ENCODE results near the gene ATG2B. TPM values are rescaled to one million over a fixed set of nuclear protein-coding genes. Genes with fewer than 3 reads are reported as not detected.

ATG2B gene
- total and polyA plus RNA-seq, 9 of the 15 experiments (the other 6 are each of a cell fraction or from before 2014, with no cell fraction given) = 0.83 to 12.9 (median 8.7) TPM

DNA sequence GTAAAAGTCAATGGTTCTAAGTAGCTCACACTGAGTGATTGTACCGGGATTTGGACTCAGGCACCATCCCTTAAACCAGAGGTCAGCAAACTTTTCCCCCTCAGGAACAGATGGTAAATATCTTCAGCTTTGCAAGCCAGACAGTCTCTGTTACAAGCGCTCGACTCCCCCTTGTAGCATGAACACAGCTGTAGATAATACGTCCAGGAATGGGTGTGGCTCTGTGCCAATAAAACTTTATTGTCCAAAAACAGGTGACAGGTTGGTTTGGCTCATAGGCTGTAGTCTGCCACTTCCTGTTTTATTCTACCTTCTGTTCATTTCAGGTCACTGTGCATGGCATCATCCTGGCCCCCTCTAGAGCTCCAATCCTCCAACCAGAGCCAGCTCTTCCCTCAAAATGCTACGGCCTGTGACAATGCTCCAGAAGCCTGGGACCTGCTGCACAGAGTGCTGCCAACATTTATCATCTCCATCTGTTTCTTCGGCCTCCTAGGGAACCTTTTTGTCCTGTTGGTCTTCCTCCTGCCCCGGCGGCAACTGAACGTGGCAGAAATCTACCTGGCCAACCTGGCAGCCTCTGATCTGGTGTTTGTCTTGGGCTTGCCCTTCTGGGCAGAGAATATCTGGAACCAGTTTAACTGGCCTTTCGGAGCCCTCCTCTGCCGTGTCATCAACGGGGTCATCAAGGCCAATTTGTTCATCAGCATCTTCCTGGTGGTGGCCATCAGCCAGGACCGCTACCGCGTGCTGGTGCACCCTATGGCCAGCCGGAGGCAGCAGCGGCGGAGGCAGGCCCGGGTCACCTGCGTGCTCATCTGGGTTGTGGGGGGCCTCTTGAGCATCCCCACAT is 99.6 kb downstream of the ATG2B start:
- Histone ChIP-seq H3K27me3 (ENCODE audit: control insufficient read depth in 2 of 2, insufficient read depth in 2 of 2, low read length in 2 of 2) (peaks cover 9 to 46% of the 10 kb centered on the region in 2 experiments; a peak in 4 of 5 replicates), H3K79me2 (ENCODE audit: control insufficient read depth, insufficient read depth, low read length) (no peaks in the 10 kb centered on the region), H2AFZ (ENCODE audit: low read depth, low read length) (no peak overlapping the region), H3K4me3 (no peak overlapping the region), H3K27ac (ENCODE audit: extremely low read depth, low read depth, low read length) (no peak overlapping the region), H3K9me1 (ENCODE audit: control insufficient read depth, insufficient read depth, low read length) (no peaks in the 10 kb centered on the region), H3K9me3 (replicated peaks; ENCODE audit: control insufficient read depth, insufficient read depth, low read depth, low read length) (no peaks in the 10 kb centered on the region), H3K4me1 (replicated peaks in 1 of 2; ENCODE audit: control insufficient read depth in 2 of 2, insufficient read depth in 2 of 2, low read length in 2 of 2) (peaks cover 0 to 4% of the 10 kb centered on the region in 2 experiments; a peak in 2 of 5 replicates), H3K36me3 (ENCODE audit: control insufficient read depth, insufficient read depth, low read length) (no peaks in the 10 kb centered on the region), H3K4me2 (ENCODE audit: insufficient read depth, low read length) (no peak overlapping the region), H3K9ac (ENCODE audit: insufficient read depth in 1 of 2, low read depth in 2 of 2, low read length in 2 of 2) (no peak overlapping the region), H4K20me1 (replicated peaks; ENCODE audit: control insufficient read depth, insufficient read depth, low read length) (no peaks in the 10 kb centered on the region)
- ATAC-seq = peak; percentile 68
- 5% methylated on average over 14 of the region's 20 CpGs for WGBS (ENCODE audit: insufficient coverage, low coverage, missing lambda C conversion rate)
- no peak for DNase-seq (ENCODE audit: extremely low read depth in 1 of 4, low spot score in 3 of 4)
- in situ Hi-C loops (cut with MboI) = loop anchor here (10.0 to 25.0 kb wide), 2 partner anchors 149 to 701 kb away; no protein-coding TSS in a partner anchor
- no TSS peak for BruUV-seq (replicated peaks)
- no peak for FAIRE-seq
- POLR2A ChIA-PET = no interaction called here
- CTCF ChIA-PET (ENCODE audit: low intra/inter-chr PET ratio) = no interaction called here
- intact Hi-C loops (cut with micrococcal nuclease) = no loop called here
- TF ChIP-seq KLF13 (tag; IDR thresholded peaks at IDR 0.05; ENCODE audit: borderline replicate concordance, low read depth) (no peak), SPI1 (IDR thresholded peaks at IDR 0.05; ENCODE audit: borderline replicate concordance, low read depth, low read length) (peak; percentile 53; the same call in 1 of the 2 replicates), DLX4 (CRISPR knock-in tag; IDR thresholded peaks at IDR 0.05) (no peak), ZNF12 (CRISPR knock-in tag; IDR thresholded peaks at IDR 0.05) (no peak), ZNF134 (CRISPR knock-in tag; conservative IDR thresholded peaks at IDR 0.05) (no peak), ZNF395 (CRISPR knock-in tag; IDR thresholded peaks at IDR 0.05) (no peak), SUPT5H (IDR thresholded peaks at IDR 0.05) (no peak), CHD1 (IDR thresholded peaks at IDR 0.05; ENCODE audit: low read length) (no peak), ZNF239 (CRISPR knock-in tag; IDR thresholded peaks at IDR 0.05) (no peak), U2AF1 (optimal IDR thresholded peaks at IDR 0.05; ENCODE audit: low read depth, low read length) (no peak), CBX5 (IDR thresholded peaks at IDR 0.05; ENCODE audit: borderline replicate concordance, low read depth) (no peak), ZNF699 (CRISPR knock-in tag; IDR thresholded peaks at IDR 0.05; ENCODE audit: insufficient replicate concordance) (no peak), TGIF2 (CRISPR knock-in tag; IDR thresholded peaks at IDR 0.05) (no peak), PTTG1 (tag; IDR thresholded peaks at IDR 0.05; ENCODE audit: low read depth) (no peak), NFIC (IDR thresholded peaks at IDR 0.05) (peak; percentile 45), PURB (CRISPR knock-in tag; IDR thresholded peaks at IDR 0.05; ENCODE audit: low read depth) (no peak)
- TF ChIP-seq, protein P1, sequence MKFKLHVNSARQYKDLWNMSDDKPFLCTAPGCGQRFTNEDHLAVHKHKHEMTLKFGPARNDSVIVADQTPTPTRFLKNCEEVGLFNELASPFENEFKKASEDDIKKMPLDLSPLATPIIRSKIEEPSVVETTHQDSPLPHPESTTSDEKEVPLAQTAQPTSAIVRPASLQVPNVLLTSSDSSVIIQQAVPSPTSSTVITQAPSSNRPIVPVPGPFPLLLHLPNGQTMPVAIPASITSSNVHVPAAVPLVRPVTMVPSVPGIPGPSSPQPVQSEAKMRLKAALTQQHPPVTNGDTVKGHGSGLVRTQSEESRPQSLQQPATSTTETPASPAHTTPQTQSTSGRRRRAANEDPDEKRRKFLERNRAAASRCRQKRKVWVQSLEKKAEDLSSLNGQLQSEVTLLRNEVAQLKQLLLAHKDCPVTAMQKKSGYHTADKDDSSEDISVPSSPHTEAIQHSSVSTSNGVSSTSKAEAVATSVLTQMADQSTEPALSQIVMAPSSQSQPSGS (CRISPR knock-in tag; IDR thresholded peaks at IDR 0.05) = no peak
- TF ChIP-seq, protein P2, sequence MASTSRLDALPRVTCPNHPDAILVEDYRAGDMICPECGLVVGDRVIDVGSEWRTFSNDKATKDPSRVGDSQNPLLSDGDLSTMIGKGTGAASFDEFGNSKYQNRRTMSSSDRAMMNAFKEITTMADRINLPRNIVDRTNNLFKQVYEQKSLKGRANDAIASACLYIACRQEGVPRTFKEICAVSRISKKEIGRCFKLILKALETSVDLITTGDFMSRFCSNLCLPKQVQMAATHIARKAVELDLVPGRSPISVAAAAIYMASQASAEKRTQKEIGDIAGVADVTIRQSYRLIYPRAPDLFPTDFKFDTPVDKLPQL (IDR thresholded peaks at IDR 0.05; ENCODE audit: extremely low read depth, insufficient read length) = no peak
- TF ChIP-seq, protein P3, sequence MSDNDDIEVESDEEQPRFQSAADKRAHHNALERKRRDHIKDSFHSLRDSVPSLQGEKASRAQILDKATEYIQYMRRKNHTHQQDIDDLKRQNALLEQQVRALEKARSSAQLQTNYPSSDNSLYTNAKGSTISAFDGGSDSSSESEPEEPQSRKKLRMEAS (CRISPR knock-in tag; IDR thresholded peaks at IDR 0.05) = no peak
